Cardiac muscle cell (in vitro differentiated cells and primary cell): ENCODE measurements around the gene ASCC1. TPM values are rescaled to one million over a fixed set of nuclear protein-coding genes. Genes with fewer than 3 reads are reported as not detected.

Experiments
- DNase-seq, 2 donors: peaks; one replicate each; pipeline versions ENCODE4 v3.0.0 to v3.0.0-alpha.2; 2010 to 2017; ENCODE audit warnings: low read depth in 1 of 2, low spot score in 1 of 2
- H3K27ac ChIP-seq: fragments of 200-600 bp; sonication (generic); 2 replicates; pipeline ENCODE4 v1.5.1; 2016
- H3K27me3 ChIP-seq: fragments of 200-600 bp; sonication (generic); 2 replicates; pipeline ENCODE4 v1.6.0; 2016; ENCODE audit warnings: control low read depth
- H3K36me3 ChIP-seq: fragments of 200-600 bp; sonication (generic); 2 replicates; pipeline ENCODE4 v1.5.1; 2016; ENCODE audit warnings: control low read depth
- H3K4me1 ChIP-seq: fragments of 200-600 bp; sonication (generic); 2 replicates; pipeline ENCODE4 v1.8.1; 2017; ENCODE audit warnings: low read depth, mild to moderate bottlenecking, mixed run types
- H3K4me3 ChIP-seq: fragments of 200-600 bp; sonication (generic); 2 replicates; pipeline ENCODE4 v1.5.1; 2016; ENCODE audit warnings: mild to moderate bottlenecking
- H3K9me3 ChIP-seq: fragments of 200-600 bp; sonication (generic); 2 replicates; pipeline ENCODE4 v1.5.1; 2017; ENCODE audit warnings: low read depth, mild to moderate bottlenecking, control low read depth
- CTCF ChIP-seq: IDR thresholded peaks from 2 replicates; pipeline ENCODE4 v1.5.1; 2012; ENCODE audit warnings: low read depth, mild to moderate bottlenecking, low read length
- polyA plus RNA-seq: library from polyadenylated mRNA; unstranded; fragments of >200 nt; fragmentation: Nextera tagmentation; extraction: Ambion mirVana; gene quantifications from 2 replicates; pipeline ENCODE4 v1.2.1, GENCODE V29; 2016
- total RNA-seq: library from RNA; depleted of rRNA; stranded (reverse); fragments of >200 nt; gene quantifications from 2 replicates; pipeline ENCODE4 v1.2.3, GENCODE V29; 2016

ASCC1 gene
- total and polyA plus RNA-seq, 2 experiments from 2014 or later: 41.3 to 58.4 TPM

GRCh38 chr10:72104472-72105097 lies 111.5 kb downstream of the ASCC1 start:
- no peak for TF ChIP-seq CTCF
- H3K36me3 ChIP-seq: peaks cover 2% of the 10 kb centered on the region
- DNase-seq: no peak
- no peak overlapping the region for H3K27ac ChIP-seq
- H3K4me1 ChIP-seq: peaks cover 12% of the 10 kb centered on the region
- no peaks in the 10 kb centered on the region for H3K27me3 ChIP-seq
- H3K4me3 ChIP-seq: no peak overlapping the region
- no peaks in the 10 kb centered on the region for H3K9me3 ChIP-seq

- Histone ChIP-seq H3K27me3 (no peaks in the 10 kb centered on the region), H3K9me3 (no peaks in the 10 kb centered on the region), H3K27ac (no peak overlapping the region), H3K4me1 (peaks cover 27% of the 10 kb centered on the region), H3K4me3 (no peak overlapping the region), H3K36me3 (peaks cover 2% of the 10 kb centered on the region)
- TF ChIP-seq CTCF: no peak
- no peak for DNase-seq
Measured at GRCh38 chr10:72099600-72099921, 116.5 kb downstream of the ASCC1 start.

GRCh38 chr10:72098836-72099599 lies 117.1 kb downstream of the ASCC1 start:
- Histone ChIP-seq H3K27me3 (no peaks in the 10 kb centered on the region), H3K27ac (peak overlapping the region; percentile 39), H3K36me3 (peaks cover 2% of the 10 kb centered on the region), H3K4me1 (peaks cover 27% of the 10 kb centered on the region), H3K9me3 (no peaks in the 10 kb centered on the region), H3K4me3 (no peak overlapping the region)
- DNase-seq: no peak
- TF ChIP-seq CTCF: no peak

GRCh38 chr10:72098301-72098835 lies 117.7 kb downstream of the ASCC1 start:
- peaks cover 27% of the 10 kb centered on the region for H3K4me1 ChIP-seq
- no peaks in the 10 kb centered on the region for H3K36me3 ChIP-seq
- H3K4me3 ChIP-seq: no peak overlapping the region
- no peak for DNase-seq
- H3K9me3 ChIP-seq: no peaks in the 10 kb centered on the region
- H3K27ac ChIP-seq: peak overlapping the region; percentile 39
- no peaks in the 10 kb centered on the region for H3K27me3 ChIP-seq
- TF ChIP-seq CTCF: no peak

- no peaks in the 10 kb centered on the region for H3K9me3 ChIP-seq
- TF ChIP-seq CTCF: no peak
- H3K4me1 ChIP-seq: peaks cover 27% of the 10 kb centered on the region
- peak in 1 of 2 donors; percentile 97 for DNase-seq
- H3K27ac ChIP-seq: peak overlapping the region; percentile 35
- H3K4me3 ChIP-seq: no peak overlapping the region
- H3K27me3 ChIP-seq: no peaks in the 10 kb centered on the region
- H3K36me3 ChIP-seq: no peaks in the 10 kb centered on the region
Measured at GRCh38 chr10:72097448-72098300, 118.4 kb downstream of the ASCC1 start.
